GM20431 (cell line): ENCODE measurements around the gene MRPL36.

Experiments used
- in situ Hi-C: fragments of 300-500 bp; cut with MseI, MboI; formaldehyde crosslinking; loops from one replicate; pipeline ENCODE4 v1.15.0; 2020; ENCODE audit warnings: low sequenced_read_pairs; ENCODE audit not compliant: unreplicated experiment

The MRPL36 gene

GRCh38 chr5:1756481-1756880 lies 43.2 kb downstream of the MRPL36 start:
- in situ Hi-C loops, result no loop called here

GRCh38 chr5:1755321-1755949 lies 44.2 kb downstream of the MRPL36 start:
- in situ Hi-C loops, result no loop called here

- in situ Hi-C loops, result no loop called here
Observed at GRCh38 chr5:1754531-1755220, 45.0 kb downstream of the MRPL36 start.

- in situ Hi-C loops, result no loop called here
Observed at GRCh38 chr5:1753490-1753889, 46.1 kb downstream of the MRPL36 start.

GRCh38 chr5:1752881-1753280 lies 46.8 kb downstream of the MRPL36 start:
- in situ Hi-C loops, result no loop called here

- in situ Hi-C loops, result no loop called here
Observed at GRCh38 chr5:1751864-1752822, 47.5 kb downstream of the MRPL36 start.

GRCh38 chr5:1751026-1751863 lies 48.4 kb downstream of the MRPL36 start:
- in situ Hi-C loops, result no loop called here

- in situ Hi-C loops, result no loop called here
Observed at GRCh38 chr5:1750469-1750868, 49.2 kb downstream of the MRPL36 start.

GRCh38 chr5:1749346-1750124 lies 50.1 kb downstream of the MRPL36 start:
- in situ Hi-C loops, result loop anchor here (25.0 kb wide), 1 partner anchor 263 kb away; no protein-coding TSS in a partner anchor

- in situ Hi-C loops, result loop anchor here (25.0 kb wide), 1 partner anchor 263 kb away; no protein-coding TSS in a partner anchor
Observed at GRCh38 chr5:1748845-1749244, 50.8 kb downstream of the MRPL36 start.
